ENCODE data around the gene FITM1.

Gene FITM1

DNA sequence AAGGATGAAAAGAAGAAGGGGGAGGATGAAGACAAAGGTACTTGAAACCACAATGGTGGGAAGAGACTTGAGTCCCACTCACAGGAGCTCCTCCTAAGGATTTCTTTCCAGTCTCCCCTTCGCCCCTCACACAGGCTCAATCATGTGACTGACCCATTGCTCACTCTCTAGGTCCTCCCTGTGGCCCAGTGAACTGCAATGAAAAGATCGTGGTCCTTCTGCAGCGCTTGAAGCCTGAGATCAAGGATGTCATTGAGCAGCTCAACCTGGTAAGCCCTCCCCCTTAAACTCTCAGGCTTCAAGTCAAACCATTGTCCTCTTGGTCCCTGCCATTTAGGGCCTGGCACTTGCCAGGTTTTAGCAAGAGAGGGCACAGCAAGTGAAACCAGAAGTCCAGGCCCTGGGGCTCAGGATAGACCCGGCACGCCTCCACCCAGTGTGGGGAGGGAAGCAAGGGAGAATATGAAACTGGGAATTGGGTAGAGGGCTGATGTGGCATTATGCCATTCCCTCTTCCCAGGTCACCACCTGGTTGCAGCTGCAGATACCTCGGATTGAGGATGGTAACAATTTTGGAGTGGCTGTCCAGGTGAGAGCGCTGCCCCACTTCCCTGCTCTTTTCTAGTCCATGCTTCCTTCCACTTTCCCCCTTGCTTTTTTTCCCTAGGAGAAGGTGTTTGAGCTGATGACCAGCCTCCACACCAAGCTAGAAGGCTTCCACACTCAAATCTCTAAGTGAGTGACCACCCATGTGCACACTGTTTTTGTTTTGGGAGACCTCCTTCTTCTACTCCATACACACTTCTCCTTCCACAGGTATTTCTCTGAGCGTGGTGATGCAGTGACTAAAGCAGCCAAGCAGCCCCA is 7.3 kb downstream of the FITM1 start:
- in situ Hi-C loops (cut with HindIII; ENCODE audit: low sequenced_read_pairs): no loop called here

DNA sequence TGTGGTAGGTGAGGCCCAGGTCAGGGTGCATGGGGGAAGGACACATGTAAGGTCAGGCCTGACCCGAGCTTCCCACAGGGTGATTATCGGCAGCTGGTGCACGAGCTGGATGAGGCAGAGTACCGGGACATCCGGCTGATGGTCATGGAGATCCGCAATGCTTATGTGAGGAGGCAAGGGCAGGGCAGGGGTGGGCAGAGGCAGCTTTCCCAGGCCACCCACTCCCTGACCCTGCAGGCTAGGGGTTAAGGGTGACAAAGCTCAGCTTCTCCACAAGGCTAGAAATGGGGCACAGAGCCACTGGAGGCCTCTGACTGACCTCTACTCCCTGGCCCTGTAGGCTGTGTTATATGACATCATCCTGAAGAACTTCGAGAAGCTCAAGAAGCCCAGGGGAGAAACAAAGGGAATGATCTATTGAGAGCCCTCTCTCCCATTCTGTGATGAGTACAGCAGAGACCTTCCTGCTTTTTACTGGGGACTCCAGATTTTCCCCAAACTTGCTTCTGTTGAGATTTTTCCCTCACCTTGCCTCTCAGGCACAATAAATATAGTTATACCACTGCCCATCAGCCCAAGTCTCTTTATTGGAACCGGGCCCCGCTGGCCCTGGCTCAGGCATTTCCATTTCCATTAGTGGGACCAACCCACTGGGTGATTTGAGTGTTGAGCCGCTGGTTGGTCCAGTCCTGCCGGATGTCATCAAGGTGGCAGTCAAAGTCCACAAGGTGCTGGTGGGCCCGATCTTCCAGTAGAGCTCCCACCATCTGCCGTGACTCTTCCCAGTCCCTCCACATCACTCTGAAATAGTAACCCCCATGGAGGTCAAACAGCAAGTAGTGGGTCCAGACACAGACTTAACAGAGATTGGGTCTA is 8.2 kb downstream of the FITM1 start:
- in situ Hi-C loops (cut with HindIII; ENCODE audit: low sequenced_read_pairs): no loop called here

DNA sequence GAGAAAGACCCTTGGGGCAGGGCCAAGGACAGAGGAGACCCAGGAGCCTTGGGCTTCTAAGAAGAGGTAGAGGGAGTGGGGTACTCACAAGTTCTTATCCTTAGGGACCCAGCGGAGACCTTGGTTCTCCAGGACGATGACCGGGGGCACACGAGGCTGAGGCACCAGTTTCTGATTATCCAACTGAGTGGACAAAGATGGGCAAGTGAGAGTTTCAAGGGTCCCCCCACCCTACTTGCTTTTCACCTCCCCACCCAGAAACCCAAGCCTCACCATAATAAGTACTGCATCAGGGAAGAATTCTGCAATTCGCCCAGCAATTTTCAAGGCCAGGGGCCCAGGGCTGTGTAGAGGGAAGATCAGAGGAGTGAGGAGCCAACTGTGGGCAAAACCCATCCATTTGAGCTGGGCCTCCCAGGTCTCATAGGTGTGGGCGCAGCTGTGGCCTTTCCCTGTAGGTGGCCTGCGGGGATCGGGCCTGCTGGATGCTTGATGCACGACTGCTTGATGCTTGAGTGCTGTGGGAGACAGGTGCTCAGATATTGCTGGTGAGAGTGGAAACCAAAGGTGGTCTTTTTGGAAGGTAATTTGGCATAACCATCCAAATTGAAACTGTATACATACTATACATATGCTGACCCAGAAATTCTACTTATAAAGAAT is 8.9 kb downstream of the FITM1 start:
- in situ Hi-C loops (cut with HindIII; ENCODE audit: low sequenced_read_pairs): no loop called here

DNA sequence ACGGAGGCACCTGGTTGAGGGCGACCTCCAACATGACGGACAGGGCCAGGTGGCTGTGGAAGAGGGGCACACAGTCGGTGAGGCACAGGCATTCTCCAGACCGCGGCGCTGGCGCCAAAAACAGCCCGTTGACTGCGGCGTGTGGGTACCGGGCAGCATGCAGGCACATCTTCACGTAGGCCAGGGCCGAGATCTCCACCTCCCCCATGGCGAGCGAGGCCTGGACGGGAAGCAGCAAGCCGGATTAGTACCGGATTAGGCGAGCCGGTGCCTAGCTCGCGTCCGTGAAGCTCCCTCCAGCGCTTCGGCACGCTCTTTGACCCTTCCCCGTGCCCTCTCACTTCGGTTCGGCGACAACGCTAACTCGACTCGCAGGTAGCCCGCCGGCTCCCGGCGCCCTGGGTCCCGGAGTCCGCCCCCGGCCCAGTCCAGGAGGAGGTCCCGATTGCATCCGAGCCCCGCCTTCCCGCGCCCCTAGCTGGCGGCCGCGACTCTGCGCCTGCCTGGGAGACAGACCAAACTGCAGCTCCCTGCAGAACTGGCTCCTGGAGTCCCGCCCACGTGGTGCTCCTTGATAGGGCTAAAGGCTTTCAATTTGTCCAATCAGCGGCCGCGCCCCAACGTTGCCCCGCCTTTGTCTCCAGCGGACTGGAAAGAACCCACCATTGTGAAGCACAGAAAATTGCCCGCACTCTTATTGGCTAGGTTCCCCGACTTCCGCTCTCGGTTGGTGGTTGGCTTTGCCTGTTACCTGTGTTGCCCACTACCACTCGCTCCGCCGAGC is 10.8 kb downstream of the FITM1 start, which contains the start of gene EMC9:
Gene EMC9, minus strand, starts transcription at position 495 of the 784 bp plus-strand sequence. Its CDS starts 287 bp downstream, at position 208.
- in situ Hi-C loops (cut with HindIII; ENCODE audit: low sequenced_read_pairs): no loop called here

DNA sequence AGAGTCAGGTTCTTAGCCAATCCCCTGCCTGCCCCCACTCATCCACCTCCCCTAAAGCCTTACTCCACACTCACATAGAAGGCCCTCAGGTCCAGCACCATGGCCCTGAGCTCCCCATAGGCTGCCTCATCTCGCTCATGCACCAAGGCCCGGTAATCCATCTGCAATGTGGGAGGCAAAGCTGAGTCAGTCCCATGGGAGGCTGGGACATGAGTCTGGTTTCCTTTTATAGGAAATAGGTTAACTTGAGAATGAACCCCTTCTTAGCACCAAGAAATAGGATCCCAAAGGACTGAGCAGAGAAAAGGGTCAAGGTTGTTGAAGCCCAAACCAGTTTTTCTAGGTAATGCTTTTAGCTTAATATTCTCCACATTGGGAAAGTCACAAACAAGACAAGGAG is 13.1 kb downstream of the FITM1 start:
- in situ Hi-C loops (cut with HindIII; ENCODE audit: low sequenced_read_pairs): no loop called here

DNA sequence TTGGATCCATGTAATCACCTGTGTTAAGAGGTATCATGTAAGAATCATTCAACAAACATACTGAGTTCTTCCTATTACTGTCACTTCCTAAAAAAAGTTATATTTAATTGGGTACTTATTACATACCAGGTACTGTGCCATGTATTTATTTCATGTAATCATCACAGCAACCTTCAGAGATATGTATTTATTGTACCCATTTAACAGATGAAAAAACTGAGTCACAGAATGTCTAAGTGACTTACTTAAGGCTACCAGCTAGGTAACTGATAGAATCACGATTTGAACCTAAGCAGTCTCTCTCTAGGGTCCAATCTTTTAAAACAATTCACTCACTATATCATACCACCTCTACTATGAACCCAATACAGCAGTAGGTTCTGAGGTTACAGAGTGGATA is 14.0 kb downstream of the FITM1 start:
- in situ Hi-C loops (cut with HindIII; ENCODE audit: low sequenced_read_pairs): no loop called here

DNA sequence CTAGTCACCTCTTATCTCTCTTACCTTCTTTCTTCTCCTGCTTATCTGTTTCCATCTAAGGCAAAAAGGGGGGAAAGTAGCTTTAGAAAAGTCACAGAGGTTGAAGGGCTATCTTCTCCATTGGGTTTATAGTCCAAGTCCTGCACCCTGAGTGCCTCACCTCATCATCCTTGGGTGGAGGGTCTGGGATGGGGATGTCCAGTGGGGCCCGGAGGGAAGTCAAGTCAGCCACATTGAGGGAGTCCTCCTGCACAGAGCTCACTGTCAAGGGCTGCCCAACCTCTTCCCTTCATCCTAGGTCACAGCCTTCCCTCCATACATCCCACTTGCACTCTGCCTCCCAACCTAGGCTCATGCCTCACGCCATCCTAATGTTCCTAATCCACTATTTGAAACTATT is 14.8 kb downstream of the FITM1 start:
- in situ Hi-C loops (cut with HindIII; ENCODE audit: low sequenced_read_pairs): no loop called here

DNA sequence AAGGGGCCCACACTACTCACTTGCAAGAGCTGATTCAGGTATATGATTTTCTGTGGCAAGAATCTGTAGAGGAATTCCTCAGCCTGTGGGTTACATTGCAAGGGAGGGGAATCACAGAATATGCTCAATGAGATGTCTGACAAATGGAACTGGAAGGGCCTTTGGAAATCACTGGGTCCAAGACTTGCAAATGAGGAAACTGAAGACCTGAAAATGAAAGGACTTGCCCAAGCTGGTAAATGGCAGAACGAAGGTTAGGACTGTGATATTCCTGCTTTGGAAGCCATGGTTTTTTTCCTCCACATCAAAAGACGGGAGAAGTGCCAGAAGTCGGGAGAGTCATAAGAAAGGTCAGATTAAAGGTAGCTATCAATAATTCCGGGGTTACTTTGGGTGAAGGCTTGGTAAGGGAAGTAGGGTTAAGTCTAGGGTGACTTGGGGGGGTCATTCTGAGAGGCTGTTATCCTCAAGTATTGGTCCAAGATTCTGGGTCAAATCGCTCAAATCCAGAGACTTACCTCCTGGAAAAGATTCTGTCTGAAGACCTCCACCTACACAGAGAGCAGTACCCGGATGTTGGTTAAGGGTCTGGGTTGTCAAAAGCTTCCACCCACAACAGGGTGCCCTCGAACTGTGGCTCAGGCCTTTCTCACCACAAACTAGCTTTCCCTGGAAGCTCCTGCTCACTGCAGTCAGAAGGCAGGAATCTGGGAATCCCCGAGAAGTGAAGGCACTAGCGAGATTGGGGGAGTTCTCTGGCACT is 15.4 kb downstream of the FITM1 start:
- in situ Hi-C loops (cut with HindIII; ENCODE audit: low sequenced_read_pairs): no loop called here

DNA sequence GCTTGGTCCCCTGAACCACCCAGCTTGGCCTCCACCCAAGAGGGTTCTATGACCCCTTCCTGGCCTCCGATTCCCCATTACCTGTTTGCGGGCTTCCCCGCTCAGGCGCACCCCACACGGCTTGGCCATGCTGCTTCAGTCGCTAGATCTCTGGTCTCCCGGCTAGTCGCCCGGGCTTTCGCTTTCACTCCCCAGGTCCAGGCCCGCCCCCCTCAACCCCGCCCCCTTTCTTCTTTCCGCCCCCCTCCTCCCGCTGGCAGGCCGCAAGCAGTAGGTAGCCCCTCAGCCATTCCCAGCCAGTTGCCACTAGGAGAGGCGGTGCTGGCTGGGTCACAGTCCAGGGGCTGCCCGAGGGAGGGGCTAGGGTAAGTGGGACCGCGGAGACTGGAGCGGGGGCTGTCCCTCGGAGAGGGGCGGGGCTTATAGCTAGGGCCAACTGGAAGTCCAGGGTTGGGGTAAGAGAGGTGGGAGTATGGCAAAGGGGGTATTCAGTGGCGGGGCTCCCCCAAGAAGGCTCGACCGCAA is 16.1 kb downstream of the FITM1 start, which contains the start of gene PSME2:
Gene PSME2, minus strand, starts transcription at position 158 of the 525 bp plus-strand sequence. Its CDS starts 29 bp downstream, at position 129.
- in situ Hi-C loops (cut with HindIII; ENCODE audit: low sequenced_read_pairs): no loop called here

DNA sequence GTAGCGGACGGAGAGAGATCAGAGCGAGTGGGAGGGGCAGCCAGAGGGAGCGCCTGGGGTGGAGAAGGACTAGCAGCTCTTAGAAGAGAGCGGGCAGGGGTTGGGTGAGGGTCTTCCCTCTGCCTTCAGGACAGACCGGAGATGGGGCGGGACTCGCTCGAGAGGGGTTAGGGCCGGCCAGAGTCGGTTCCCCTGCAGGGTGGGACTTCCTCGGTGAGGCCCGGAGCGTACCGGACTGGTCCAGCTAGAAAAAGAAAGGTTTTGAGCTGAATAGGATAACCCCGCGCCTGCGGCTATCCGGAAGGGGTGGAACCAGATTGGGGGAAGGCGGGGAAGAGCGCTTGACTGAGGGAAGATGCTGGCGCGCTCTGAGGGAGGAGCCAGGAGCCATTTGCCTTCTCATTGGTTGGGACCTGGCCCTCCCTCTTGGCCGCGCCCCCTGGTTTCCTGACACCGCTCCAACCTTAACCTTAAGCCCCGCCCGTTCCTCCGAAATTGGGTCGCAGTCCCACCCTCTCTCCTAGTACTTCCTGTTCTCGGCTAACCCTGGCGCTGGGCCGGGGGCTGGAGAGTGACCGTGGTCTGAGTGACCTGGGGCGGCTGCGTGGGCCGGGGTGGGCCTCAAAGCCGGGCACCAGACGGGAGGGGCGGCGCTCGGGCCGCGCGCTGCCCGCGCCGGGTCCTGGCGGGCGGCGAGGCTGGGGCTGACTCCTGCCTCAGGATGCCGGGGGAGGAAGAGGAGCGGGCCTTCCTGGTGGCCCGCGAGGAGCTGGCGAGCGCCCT is 16.7 kb downstream of the FITM1 start, which contains the start of gene RNF31:
Gene RNF31, plus strand, starts transcription at position 521 of the 783 bp plus-strand sequence. Its CDS starts 201 bp downstream, at position 722.
- in situ Hi-C loops (cut with HindIII; ENCODE audit: low sequenced_read_pairs): no loop called here

DNA sequence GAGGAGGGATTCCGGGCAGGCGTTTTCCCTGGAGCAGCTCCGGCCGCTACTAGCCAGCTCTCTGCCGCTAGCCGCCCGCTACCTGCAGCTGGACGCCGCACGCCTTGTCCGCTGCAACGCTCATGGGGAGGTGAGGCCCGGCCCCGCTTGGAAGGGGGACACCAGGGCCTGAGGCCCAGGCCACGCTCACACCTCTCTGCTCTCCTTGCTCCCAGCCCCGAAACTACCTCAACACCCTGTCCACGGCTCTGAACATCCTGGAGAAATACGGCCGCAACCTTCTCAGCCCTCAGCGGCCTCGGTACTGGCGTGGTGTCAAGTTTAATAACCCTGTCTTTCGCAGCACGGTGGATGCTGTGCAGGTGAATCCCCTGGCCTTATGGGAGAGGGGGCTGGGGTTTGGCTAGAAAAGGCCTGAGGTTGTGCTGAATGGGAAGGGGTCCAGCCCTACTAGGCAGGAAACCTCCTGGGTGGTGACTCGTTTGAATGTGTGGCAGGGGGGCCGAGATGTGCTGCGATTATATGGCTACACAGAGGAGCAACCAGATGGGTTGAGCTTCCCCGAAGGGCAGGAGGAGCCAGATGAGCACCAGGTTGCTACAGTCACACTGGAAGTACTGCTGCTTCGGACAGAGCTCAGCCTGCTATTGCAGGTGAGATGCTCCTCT is 17.4 kb downstream of the FITM1 start:
- in situ Hi-C loops (cut with HindIII; ENCODE audit: low sequenced_read_pairs): no loop called here

DNA sequence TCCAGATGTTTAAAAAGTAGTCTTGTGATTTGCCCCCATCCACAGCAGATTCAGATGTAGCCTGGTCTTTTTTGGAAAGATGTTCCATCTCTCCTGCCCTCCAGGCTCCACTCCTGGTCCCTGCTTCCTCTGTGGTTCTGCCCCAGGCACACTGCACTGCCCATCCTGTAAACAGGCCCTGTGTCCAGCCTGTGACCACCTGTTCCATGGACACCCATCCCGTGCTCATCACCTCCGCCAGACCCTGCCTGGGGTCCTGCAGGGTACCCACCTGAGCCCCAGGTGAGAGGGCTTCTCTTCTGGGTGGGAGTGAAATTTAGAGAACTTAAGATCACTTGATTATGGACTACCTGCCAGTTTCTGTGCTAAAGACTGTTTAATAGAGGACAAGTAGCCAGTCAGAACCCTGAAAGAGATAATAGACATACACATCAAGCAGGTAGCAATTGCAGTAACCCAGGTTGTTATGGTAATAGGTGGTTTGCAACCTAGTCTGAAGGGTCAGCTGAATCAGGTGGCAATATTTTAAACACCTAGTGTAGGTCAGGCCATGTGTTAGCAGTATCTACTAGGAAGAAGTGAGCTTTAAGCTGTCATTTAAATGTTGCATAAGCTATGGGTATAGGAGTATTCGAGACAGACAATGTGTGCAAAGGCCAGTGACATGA is 19.0 kb downstream of the FITM1 start:
- in situ Hi-C loops (cut with HindIII; ENCODE audit: low sequenced_read_pairs): no loop called here

DNA sequence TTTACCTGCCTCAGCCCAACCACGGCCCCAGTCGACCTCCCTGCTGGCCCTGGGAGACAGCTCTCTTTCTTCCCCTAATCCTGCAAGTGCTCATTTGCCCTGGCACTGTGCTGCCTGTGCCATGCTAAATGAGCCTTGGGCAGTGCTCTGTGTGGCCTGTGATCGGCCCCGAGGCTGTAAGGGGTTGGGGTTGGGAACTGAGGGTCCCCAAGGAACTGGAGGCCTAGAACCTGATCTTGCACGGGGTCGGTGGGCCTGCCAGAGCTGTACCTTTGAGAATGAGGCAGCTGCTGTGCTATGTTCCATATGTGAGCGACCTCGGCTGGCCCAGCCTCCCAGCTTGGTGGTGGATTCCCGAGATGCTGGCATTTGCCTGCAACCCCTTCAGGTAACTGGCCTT is 19.6 kb downstream of the FITM1 start:
- in situ Hi-C loops (cut with HindIII; ENCODE audit: low sequenced_read_pairs): no loop called here

DNA sequence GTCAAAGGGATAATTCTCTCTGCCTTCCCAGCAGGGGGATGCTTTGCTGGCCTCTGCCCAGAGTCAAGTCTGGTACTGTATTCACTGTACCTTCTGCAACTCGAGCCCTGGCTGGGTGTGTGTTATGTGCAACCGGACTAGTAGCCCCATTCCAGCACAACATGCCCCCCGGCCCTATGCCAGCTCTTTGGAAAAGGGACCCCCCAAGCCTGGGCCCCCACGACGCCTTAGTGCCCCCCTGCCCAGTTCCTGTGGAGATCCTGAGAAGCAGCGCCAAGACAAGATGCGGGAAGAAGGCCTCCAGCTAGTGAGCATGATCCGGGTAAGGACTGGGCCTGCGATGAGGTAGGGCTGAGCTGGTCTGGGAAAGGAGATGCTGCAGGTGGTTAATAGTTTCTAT is 20.1 kb downstream of the FITM1 start:
- in situ Hi-C loops (cut with HindIII; ENCODE audit: low sequenced_read_pairs): no loop called here

DNA sequence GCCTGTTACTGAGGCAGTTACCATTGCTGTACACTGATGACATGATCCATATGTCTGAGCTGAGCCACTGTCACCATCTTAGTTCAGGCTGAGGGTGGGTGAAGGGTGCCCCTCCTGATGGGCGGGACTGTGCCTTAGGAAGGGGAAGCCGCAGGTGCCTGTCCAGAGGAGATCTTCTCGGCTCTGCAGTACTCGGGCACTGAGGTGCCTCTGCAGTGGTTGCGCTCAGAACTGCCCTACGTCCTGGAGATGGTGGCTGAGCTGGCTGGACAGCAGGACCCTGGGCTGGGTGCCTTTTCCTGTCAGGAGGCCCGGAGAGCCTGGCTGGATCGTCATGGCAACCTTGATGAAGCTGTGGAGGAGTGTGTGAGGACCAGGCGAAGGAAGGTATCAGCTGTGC is 20.5 kb downstream of the FITM1 start:
- in situ Hi-C loops (cut with HindIII; ENCODE audit: low sequenced_read_pairs): no loop called here

DNA sequence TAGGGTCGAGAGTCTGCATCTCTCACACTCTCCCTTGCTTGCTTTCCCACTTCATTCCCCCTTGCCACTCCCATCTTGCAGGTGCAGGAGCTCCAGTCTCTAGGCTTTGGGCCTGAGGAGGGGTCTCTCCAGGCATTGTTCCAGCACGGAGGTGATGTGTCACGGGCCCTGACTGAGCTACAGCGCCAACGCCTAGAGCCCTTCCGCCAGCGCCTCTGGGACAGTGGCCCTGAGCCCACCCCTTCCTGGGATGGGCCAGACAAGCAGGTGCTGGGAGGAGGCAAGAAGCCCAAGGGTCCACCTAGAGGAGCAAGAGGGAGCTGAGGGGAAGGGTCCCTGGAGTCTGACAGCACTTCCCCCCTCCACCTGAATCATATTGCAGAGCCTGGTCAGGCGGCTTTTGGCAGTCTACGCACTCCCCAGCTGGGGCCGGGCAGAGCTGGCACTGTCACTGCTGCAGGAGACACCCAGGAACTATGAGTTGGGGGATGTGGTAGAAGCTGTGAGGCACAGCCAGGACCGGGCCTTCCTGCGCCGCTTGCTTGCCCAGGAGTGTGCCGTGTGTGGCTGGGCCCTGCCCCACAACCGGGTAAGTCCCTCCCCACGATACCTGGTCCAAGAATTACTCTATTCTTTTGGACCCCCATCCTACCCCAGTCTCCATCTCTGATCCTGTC is 21.1 kb downstream of the FITM1 start:
- in situ Hi-C loops (cut with HindIII; ENCODE audit: low sequenced_read_pairs): no loop called here

DNA sequence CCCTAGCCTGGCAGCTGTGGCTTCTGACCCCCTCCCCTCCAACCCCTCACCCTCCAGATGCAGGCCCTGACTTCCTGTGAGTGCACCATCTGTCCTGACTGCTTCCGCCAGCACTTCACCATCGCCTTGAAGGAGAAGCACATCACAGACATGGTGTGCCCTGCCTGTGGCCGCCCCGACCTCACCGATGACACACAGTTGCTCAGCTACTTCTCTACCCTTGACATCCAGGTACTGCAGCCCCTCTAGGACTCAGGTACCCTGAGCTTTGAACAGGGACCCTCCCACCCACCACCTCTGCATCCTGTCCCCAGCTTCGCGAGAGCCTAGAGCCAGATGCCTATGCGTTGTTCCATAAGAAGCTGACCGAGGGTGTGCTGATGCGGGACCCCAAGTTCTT is 24.6 kb downstream of the FITM1 start:
- in situ Hi-C loops (cut with HindIII; ENCODE audit: low sequenced_read_pairs): no loop called here
